Smooth muscle cell (in vitro differentiated cells): Measurements from ENCODE around the gene IRGQ. TPM values are rescaled to one million over a fixed set of nuclear protein-coding genes. Genes with fewer than 3 reads are reported as not detected.

ENCODE experiments used
- DNase-seq: peaks from one replicate; lab custom pipeline; 2025; ENCODE audit not compliant: unreplicated experiment; lab: John Stamatoyannopoulos, UW
- H2AFZ ChIP-seq: fragments of 200-600 bp; sonication (generic); 2 replicates; pipeline ENCODE4 v1.6.0; 2016; ENCODE audit warnings: antibody characterized with exemption, low read depth, mild to moderate bottlenecking
- H3F3A ChIP-seq: fragments of 200-600 bp; sonication (generic); 2 replicates; pipeline ENCODE4 v1.6.0; 2017; ENCODE audit warnings: antibody characterized with exemption, low read depth
- H3K27ac ChIP-seq: fragments of 200-600 bp; sonication (generic); 2 replicates; pipeline ENCODE4 v1.5.1; 2016; ENCODE audit warnings: low read depth, mild to moderate bottlenecking
- H3K27me3 ChIP-seq: fragments of 200-600 bp; sonication (generic); 2 replicates; pipeline ENCODE4 v1.6.1; 2016; ENCODE audit warnings: low read depth, mild to moderate bottlenecking
- H3K36me3 ChIP-seq: fragments of 200-600 bp; sonication (generic); 2 replicates; pipeline ENCODE4 v1.5.1; 2016; ENCODE audit warnings: low read depth
- H3K4me1 ChIP-seq: fragments of 200-600 bp; sonication (generic); 2 replicates; pipeline ENCODE4 v1.5.1; 2016; ENCODE audit warnings: low read depth
- H3K4me2 ChIP-seq: fragments of 200-600 bp; sonication (generic); 2 replicates; pipeline ENCODE4 v1.6.0; 2016; ENCODE audit warnings: mild to moderate bottlenecking
- H3K4me3 ChIP-seq: fragments of 200-600 bp; sonication (generic); 2 replicates; pipeline ENCODE4 v1.5.1; 2016; ENCODE audit warnings: mild to moderate bottlenecking
- H3K79me2 ChIP-seq: fragments of 200-600 bp; sonication (generic); 2 replicates; pipeline ENCODE4 v1.6.0; 2016; ENCODE audit warnings: low read depth, mild to moderate bottlenecking
- H3K9ac ChIP-seq: fragments of 200-600 bp; sonication (generic); 2 replicates; pipeline ENCODE4 v1.6.0; 2016; ENCODE audit warnings: low read depth
- H3K9me3 ChIP-seq: fragments of 200-600 bp; sonication (generic); replicated peaks from 2 replicates; pipeline ENCODE4 v1.5.1; 2016; ENCODE audit warnings: low read depth
- H4K20me1 ChIP-seq: fragments of 200-600 bp; sonication (generic); 2 replicates; pipeline ENCODE4 v1.6.0; 2016; ENCODE audit warnings: low read depth
- CTCF ChIP-seq: fragments of 200-600 bp; sonication (generic); IDR thresholded peaks from 2 replicates; pipeline ENCODE4 v1.5.1; 2017; ENCODE audit warnings: borderline replicate concordance, mild to moderate bottlenecking, antibody characterized with exemption; ENCODE audit not compliant: insufficient read depth, poor library complexity, severe bottlenecking
- WGBS: methylation state at CpG from one replicate; pipeline ENCODE4 v1.1.7; 2016; ENCODE audit warnings: low lambda C conversion rate; 5-methylcytosine and 5-hydroxymethylcytosine counted together
- polyA plus RNA-seq: library from polyadenylated mRNA; unstranded; fragments of >200 nt; fragmentation: Nextera tagmentation; extraction: Ambion mirVana; gene quantifications from 2 replicates; pipeline ENCODE4 v1.2.1, GENCODE V29; 2016
- total RNA-seq: library from RNA; depleted of rRNA; stranded (reverse); fragments of >200 nt; gene quantifications from 2 replicates; pipeline ENCODE4 v1.2.3, GENCODE V29; 2014

Gene IRGQ
- total and polyA plus RNA-seq, 2 experiments from 2014 or later = 13.1 TPM

- Histone ChIP-seq H3K4me3 (no peak overlapping the region), H3K36me3 (no peaks in the 10 kb centered on the region), H3K9ac (no peak overlapping the region), H3K27me3 (no peaks in the 10 kb centered on the region), H3K4me1 (no peaks in the 10 kb centered on the region), H4K20me1 (peaks cover 22% of the 10 kb centered on the region), H3K79me2 (peaks cover 14% of the 10 kb centered on the region), H2AFZ (no peak overlapping the region), H3K4me2 (no peak overlapping the region), H3K27ac (peak overlapping the region; percentile 44), H3F3A (no peaks in the 10 kb centered on the region), H3K9me3 (no peaks in the 10 kb centered on the region)
- no peak for DNase-seq
- no peak for TF ChIP-seq CTCF
- WGBS = 50% methylated on average over 3 of the region's 3 CpGs
Measured at GRCh38 chr19:43610493-43610892, 14.6 kb upstream of the IRGQ start.

DNA sequence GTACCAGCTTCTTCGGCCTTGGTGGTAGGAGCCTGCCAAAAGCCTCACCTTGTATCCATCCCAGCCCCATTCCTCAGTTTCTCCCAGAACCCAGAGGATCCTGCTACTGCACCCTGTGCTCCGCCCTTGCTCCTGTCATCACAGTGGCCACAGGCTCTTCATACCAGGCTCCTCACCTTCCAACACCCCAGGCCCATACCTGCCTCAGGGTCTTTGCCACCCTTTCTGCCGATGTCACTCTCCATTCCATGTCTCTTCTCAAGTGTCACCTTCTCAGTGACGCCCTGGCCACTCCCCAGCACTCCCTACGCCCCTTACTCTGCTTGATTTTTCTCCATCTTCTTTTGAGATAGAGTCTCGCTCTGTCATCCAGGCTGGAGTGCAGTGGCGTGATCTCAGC lies 13.9 kb upstream of the IRGQ start:
- no peaks in the 10 kb centered on the region for H3K27me3 ChIP-seq
- H3K79me2 ChIP-seq = peaks cover 9% of the 10 kb centered on the region
- no peaks in the 10 kb centered on the region for H3F3A ChIP-seq
- H3K4me2 ChIP-seq = no peak overlapping the region
- H3K27ac ChIP-seq = no peak overlapping the region
- H3K9ac ChIP-seq = no peak overlapping the region
- peaks cover 22% of the 10 kb centered on the region for H4K20me1 ChIP-seq
- H3K4me1 ChIP-seq = no peaks in the 10 kb centered on the region
- no peaks in the 10 kb centered on the region for H3K9me3 ChIP-seq
- DNase-seq = no peak
- 92% methylated on average over 7 of the region's 7 CpGs for WGBS
- TF ChIP-seq CTCF = no peak
- no peaks in the 10 kb centered on the region for H3K36me3 ChIP-seq
- no peak overlapping the region for H2AFZ ChIP-seq
- H3K4me3 ChIP-seq = no peak overlapping the region

- Histone ChIP-seq H3K9me3 (no peaks in the 10 kb centered on the region), H2AFZ (no peak overlapping the region), H3K79me2 (no peaks in the 10 kb centered on the region), H3K4me1 (no peaks in the 10 kb centered on the region), H4K20me1 (peaks cover 22% of the 10 kb centered on the region), H3K4me3 (no peak overlapping the region), H3K36me3 (no peaks in the 10 kb centered on the region), H3K27ac (no peak overlapping the region), H3F3A (no peaks in the 10 kb centered on the region), H3K9ac (no peak overlapping the region), H3K27me3 (no peaks in the 10 kb centered on the region), H3K4me2 (no peak overlapping the region)
- no peak for TF ChIP-seq CTCF
- DNase-seq = no peak
- 98% methylated on average over 10 of the region's 28 CpGs for WGBS
Measured at GRCh38 chr19:43607238-43608205, 11.6 kb upstream of the IRGQ start.
